ENCODE results near the gene GPC6.

- TF ChIP-seq POLR2A (IDR thresholded peaks at IDR 0.05), result no peak
- no peak for TF ChIP-seq CTCF (IDR thresholded peaks at IDR 0.05)
Measured at GRCh38 chr13:94157705-94158218, 931.2 kb downstream of the GPC6 start.

All from uterus (tissue), 2 donors.